Measurements from ENCODE around the gene ART5. TPM values are rescaled to one million over a fixed set of nuclear protein-coding genes. Genes with fewer than 3 reads are reported as not detected.

ART5 gene
- total RNA-seq, 1 donor from 2014 or later = 6.1 TPM

DNA sequence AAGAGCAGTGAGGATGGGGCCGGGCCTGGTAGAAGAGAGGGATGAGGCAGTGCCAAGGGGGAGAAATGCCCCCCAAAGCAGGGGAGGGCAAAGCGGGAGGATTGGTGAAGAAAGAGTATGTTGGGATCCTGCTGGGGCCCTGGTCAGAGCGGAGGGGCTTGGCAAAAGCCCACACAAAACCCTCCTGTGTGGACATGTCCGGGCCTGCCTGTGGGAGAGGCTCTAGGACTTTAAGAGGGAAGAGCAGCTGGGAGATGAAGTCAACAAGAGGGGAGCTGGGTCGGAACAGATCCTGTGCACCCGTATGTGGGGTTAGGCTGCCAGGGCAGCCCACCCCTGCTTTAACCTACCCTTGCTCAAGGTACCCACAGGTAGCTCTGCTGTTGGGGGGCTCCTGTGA is 25.8 kb downstream of the ART5 start:
- H3K4me3 Mint-ChIP-seq = no peak overlapping the region
- DNase-seq (ENCODE audit: low spot score in 2 of 2, unreplicated experiment in 2 of 2) = no peak
- peaks cover 6% of the 10 kb centered on the region for H3K9me3 Mint-ChIP-seq
- H3K27ac Mint-ChIP-seq = no peak overlapping the region
- peaks cover 37% of the 10 kb centered on the region for H3K4me1 Mint-ChIP-seq
- H3K27me3 Mint-ChIP-seq (ENCODE audit: low read depth) = peaks cover under 1% of the 10 kb centered on the region
- TF ChIP-seq, protein P1, sequence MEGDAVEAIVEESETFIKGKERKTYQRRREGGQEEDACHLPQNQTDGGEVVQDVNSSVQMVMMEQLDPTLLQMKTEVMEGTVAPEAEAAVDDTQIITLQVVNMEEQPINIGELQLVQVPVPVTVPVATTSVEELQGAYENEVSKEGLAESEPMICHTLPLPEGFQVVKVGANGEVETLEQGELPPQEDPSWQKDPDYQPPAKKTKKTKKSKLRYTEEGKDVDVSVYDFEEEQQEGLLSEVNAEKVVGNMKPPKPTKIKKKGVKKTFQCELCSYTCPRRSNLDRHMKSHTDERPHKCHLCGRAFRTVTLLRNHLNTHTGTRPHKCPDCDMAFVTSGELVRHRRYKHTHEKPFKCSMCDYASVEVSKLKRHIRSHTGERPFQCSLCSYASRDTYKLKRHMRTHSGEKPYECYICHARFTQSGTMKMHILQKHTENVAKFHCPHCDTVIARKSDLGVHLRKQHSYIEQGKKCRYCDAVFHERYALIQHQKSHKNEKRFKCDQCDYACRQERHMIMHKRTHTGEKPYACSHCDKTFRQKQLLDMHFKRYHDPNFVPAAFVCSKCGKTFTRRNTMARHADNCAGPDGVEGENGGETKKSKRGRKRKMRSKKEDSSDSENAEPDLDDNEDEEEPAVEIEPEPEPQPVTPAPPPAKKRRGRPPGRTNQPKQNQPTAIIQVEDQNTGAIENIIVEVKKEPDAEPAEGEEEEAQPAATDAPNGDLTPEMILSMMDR (IDR thresholded peaks at IDR 0.05; ENCODE audit: unreplicated experiment) = no peak
- H3K36me3 Mint-ChIP-seq = no peaks in the 10 kb centered on the region

DNA sequence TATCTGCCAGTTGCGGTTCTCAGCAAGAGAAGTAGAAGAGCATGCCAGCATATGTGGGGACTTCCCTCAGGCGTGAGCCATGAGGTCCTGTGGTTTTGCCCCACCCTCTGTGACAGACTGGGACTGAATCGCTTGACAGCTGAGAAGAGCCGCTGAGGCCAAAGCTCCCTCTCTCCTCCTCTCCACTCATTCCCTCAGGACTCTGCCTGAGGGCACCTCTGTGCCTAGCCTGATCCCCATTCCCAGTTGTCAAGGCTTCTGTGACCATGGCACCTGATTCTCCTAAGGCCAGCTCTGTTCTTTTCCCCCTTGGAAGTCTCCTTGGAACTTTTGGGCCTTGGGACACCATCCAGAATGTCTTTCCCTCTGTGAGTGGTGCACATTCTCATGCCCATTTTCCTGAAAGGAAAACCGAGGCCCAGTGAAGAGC is 27.0 kb downstream of the ART5 start:
- Mint-ChIP-seq H3K36me3 (no peaks in the 10 kb centered on the region), H3K27me3 (ENCODE audit: low read depth) (peaks cover 3% of the 10 kb centered on the region), H3K4me1 (peaks cover 37% of the 10 kb centered on the region), H3K4me3 (no peak overlapping the region), H3K27ac (peak overlapping the region; percentile 18), H3K9me3 (peaks cover 6% of the 10 kb centered on the region)
- no peak for DNase-seq (ENCODE audit: low spot score in 2 of 2, unreplicated experiment in 2 of 2)
- TF ChIP-seq, protein P1 (IDR thresholded peaks at IDR 0.05; ENCODE audit: unreplicated experiment) = no peak

DNA sequence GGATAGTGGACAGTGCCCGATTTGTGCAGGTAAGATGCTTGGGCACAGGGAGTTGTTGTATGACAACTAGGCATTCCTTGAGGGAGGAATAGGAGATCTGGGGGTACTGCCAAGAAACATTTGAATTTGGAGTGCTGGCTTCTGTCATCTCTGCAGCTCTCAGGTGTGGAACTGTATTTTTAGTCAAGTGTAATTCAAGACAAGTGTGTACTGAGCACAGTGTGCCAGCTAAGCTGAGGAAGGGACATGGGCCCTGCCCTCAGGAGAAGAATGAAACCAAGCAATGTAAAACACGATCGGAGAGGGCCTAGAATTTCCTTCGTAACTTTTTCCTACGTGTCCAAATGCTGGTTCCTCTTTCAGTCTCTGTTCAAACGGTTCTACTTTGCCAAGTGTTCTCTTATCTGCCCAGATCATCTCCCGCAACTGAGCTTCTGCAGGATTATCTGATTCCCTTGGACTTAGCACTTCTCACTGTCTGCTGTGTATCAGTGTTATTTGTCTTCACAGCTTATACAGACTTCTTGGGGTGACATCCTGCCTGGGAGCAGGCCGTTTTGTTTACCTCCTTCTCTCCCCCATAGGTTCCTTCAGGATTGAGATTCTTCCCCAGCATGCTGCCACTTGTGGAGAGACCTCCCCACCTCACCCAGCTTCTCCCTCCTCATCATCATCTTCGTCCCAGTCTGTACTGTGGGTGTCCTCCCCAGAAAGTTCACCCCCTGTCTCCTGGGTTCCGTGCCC is 27.6 kb downstream of the ART5 start:
- Mint-ChIP-seq H3K4me3 (no peak overlapping the region), H3K27ac (peak overlapping the region; percentile 18), H3K36me3 (no peaks in the 10 kb centered on the region), H3K9me3 (peaks cover 6% of the 10 kb centered on the region), H3K4me1 (peaks cover 37% of the 10 kb centered on the region), H3K27me3 (ENCODE audit: low read depth) (peaks cover 3% of the 10 kb centered on the region)
- no peak for DNase-seq (ENCODE audit: low spot score in 2 of 2, unreplicated experiment in 2 of 2)
- TF ChIP-seq, protein P1 (IDR thresholded peaks at IDR 0.05; ENCODE audit: unreplicated experiment) = no peak

DNA sequence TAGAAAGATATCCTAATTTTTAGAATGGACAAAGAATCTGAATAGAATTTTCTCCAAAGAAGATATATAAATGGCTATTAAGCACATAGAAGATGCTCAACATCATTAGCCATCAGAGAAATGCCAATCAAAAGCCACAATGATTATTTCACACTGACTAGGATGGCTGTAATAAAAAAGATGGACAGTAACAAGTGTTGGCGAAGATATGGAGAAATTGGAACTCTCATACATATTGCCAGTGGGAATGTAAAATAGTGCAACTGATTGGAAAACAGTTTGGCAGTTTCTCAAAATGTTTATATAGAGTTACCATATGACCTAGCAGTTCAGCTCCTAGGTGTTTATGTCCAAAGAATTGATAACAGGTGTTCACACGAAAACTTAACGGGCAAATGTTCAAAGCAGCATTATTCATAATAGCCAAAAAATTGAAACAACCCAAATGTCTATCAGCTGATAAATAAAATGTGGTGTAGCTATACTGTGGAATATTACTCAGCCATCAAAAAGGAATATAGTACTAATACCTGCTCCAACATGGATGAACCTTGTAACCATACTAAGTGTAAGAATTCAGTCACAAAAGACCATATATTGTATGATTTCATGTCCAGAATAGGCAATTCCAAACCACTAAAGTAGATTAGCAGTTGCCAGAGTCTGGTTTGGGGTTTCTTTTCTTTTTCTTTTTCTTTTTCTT is 29.7 kb downstream of the ART5 start:
- Mint-ChIP-seq H3K27me3 (ENCODE audit: low read depth) (peaks cover 3% of the 10 kb centered on the region), H3K9me3 (peaks cover 6% of the 10 kb centered on the region), H3K4me1 (peaks cover 25% of the 10 kb centered on the region), H3K36me3 (no peaks in the 10 kb centered on the region), H3K4me3 (no peak overlapping the region), H3K27ac (no peak overlapping the region)
- DNase-seq (ENCODE audit: low spot score in 2 of 2, unreplicated experiment in 2 of 2) = no peak
- TF ChIP-seq, protein P1 (IDR thresholded peaks at IDR 0.05; ENCODE audit: unreplicated experiment) = no peak

DNA sequence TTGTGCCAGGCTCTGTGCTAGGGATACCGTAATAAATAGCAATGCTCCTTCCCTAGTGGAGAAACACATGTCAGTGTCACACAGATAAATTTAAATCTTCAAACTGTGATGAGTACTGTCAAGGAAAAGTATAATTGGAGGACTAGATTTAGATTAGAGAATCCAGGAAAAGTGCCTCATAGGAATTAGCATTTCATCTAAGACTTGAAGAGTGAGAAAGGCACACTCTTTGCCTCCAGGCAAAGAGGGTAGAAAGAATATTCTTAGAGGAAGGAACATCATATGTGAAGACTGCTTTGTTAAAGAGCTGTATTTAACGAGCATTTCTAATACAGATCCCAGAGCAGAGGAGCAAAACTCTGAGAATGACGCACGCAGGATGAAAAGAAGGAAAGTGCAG is 30.9 kb downstream of the ART5 start:
- no peak for DNase-seq (ENCODE audit: low spot score in 2 of 2, unreplicated experiment in 2 of 2)
- Mint-ChIP-seq H3K4me3 (no peak overlapping the region), H3K9me3 (peaks cover 6% of the 10 kb centered on the region), H3K36me3 (no peaks in the 10 kb centered on the region), H3K27me3 (ENCODE audit: low read depth) (peaks cover 3% of the 10 kb centered on the region), H3K27ac (no peak overlapping the region), H3K4me1 (peaks cover 16% of the 10 kb centered on the region)
- TF ChIP-seq, protein P1 (IDR thresholded peaks at IDR 0.05; ENCODE audit: unreplicated experiment) = no peak

Data from mesothelial cell of epicardium (in vitro differentiated cells).